ENCODE measurements around the gene AGO3. TPM values are rescaled to one million over a fixed set of nuclear protein-coding genes. Genes with fewer than 3 reads are reported as not detected.

Gene AGO3
- total RNA-seq, 2 donors from 2014 or later: 16.7 to 21.4 TPM

GRCh38 chr1:35935442-35936388, 4.8 kb downstream of the AGO3 start:
- no peak for DNase-seq

GRCh38 chr1:35936838-35937237, 5.9 kb downstream of the AGO3 start:
- Histone ChIP-seq H3K27ac (no peak overlapping the region), H3K9ac (ENCODE audit: low read depth in 2 of 2, low read length in 2 of 2) (no peak overlapping the region), H3K27me3 (no peaks in the 10 kb centered on the region), H3K9me3 (no peaks in the 10 kb centered on the region), H3K4me1 (peaks cover 2% of the 10 kb centered on the region), H3K36me3 (no peaks in the 10 kb centered on the region), H3K4me3 (no peak overlapping the region)
- DNase-seq: no peak
- no peak for TF ChIP-seq CTCF (IDR thresholded peaks at IDR 0.05)
- intact Hi-C loops (cut with DNase I): loop anchor here (10.0 kb wide), 1 partner anchor 148 kb away; the partner anchor contains the start of genes ADPRS and TEKT2

More at GRCh38 chr1:35935442-35936388, 4.8 kb downstream of the AGO3 start:
- Histone ChIP-seq H3K9ac (ENCODE audit: low read depth in 2 of 2, low read length in 2 of 2) (no peak overlapping the region), H3K27me3 (no peaks in the 10 kb centered on the region), H3K27ac (no peak overlapping the region), H3K4me3 (no peak overlapping the region), H3K36me3 (no peaks in the 10 kb centered on the region), H3K9me3 (no peaks in the 10 kb centered on the region), H3K4me1 (peaks cover 4% of the 10 kb centered on the region)
- TF ChIP-seq CTCF (IDR thresholded peaks at IDR 0.05): no peak
- intact Hi-C loops (cut with DNase I): loop anchor here (10.0 kb wide), 1 partner anchor 149 kb away; the partner anchor contains the start of genes ADPRS and TEKT2

GRCh38 chr1:35939484-35939883, 8.6 kb downstream of the AGO3 start:
- intact Hi-C loops (cut with DNase I): loop anchor here (10.0 kb wide), 1 partner anchor 145 kb away; the partner anchor contains the start of genes ADPRS and TEKT2
- H3K27ac ChIP-seq: no peak overlapping the region
- no peaks in the 10 kb centered on the region for H3K27me3 ChIP-seq
- DNase-seq: no peak
- TF ChIP-seq CTCF (IDR thresholded peaks at IDR 0.05): no peak
- H3K36me3 ChIP-seq: no peaks in the 10 kb centered on the region
- H3K4me1 ChIP-seq: no peaks in the 10 kb centered on the region
- no peak overlapping the region for H3K9ac ChIP-seq (ENCODE audit: low read depth in 2 of 2, low read length in 2 of 2)
- H3K9me3 ChIP-seq: no peaks in the 10 kb centered on the region
- no peak overlapping the region for H3K4me3 ChIP-seq

GRCh38 chr1:35945327-35945726, 14.4 kb downstream of the AGO3 start:
- Histone ChIP-seq H3K9me3 (no peaks in the 10 kb centered on the region), H3K4me3 (no peak overlapping the region), H3K27ac (no peak overlapping the region), H3K36me3 (no peaks in the 10 kb centered on the region), H3K4me1 (no peaks in the 10 kb centered on the region), H3K9ac (ENCODE audit: low read depth in 2 of 2, low read length in 2 of 2) (no peak overlapping the region), H3K27me3 (no peaks in the 10 kb centered on the region)
- DNase-seq: no peak
- intact Hi-C loops (cut with DNase I): no loop called here
- TF ChIP-seq CTCF (IDR thresholded peaks at IDR 0.05): no peak

- intact Hi-C loops (cut with DNase I): no loop called here
- Histone ChIP-seq H3K9me3 (no peaks in the 10 kb centered on the region), H3K27me3 (no peaks in the 10 kb centered on the region), H3K9ac (ENCODE audit: low read depth in 2 of 2, low read length in 2 of 2) (no peak overlapping the region), H3K36me3 (no peaks in the 10 kb centered on the region), H3K4me1 (no peaks in the 10 kb centered on the region), H3K4me3 (no peak overlapping the region), H3K27ac (no peak overlapping the region)
- no peak for DNase-seq
- no peak for TF ChIP-seq CTCF (IDR thresholded peaks at IDR 0.05)
Measured at GRCh38 chr1:35947547-35947946, 16.6 kb downstream of the AGO3 start.

All from colonic mucosa (tissue), 4 donors.